K562 (cell line): Measurements from ENCODE around the gene NAGLU.

ENCODE experiments used
- BRD4 ChIP-seq: fragments of 200-600 bp; sonication (generic); IDR thresholded peaks from 2 replicates; pipeline ENCODE4 v1.6.1; 2017; ENCODE audit warnings: inconsistent platforms
- EZH2 ChIP-seq: IDR thresholded peaks from 2 replicates; pipeline ENCODE4 v1.6.1; 2012; ENCODE audit warnings: low read depth, mild to moderate bottlenecking, inconsistent platforms, low read length, borderline replicate concordance
- FIP1L1 ChIP-seq: fragments of 200-400 bp; formaldehyde crosslinking; IDR thresholded peaks from 2 replicates; pipeline ENCODE4 v1.6.1; 2018; ENCODE audit warnings: mild to moderate bottlenecking, low read depth, low read length; ENCODE audit not compliant: poor library complexity, severe bottlenecking
- JUN ChIP-seq, 2 experiments: sonication (generic) in 1 of 2; formaldehyde crosslinking in 1 of 2; IDR thresholded peaks; 2 replicates each; pipeline versions ENCODE4 v1.6.1 to v1.8.0; 2012 to 2022; ENCODE audit warnings: borderline replicate concordance in 2 of 2, mild to moderate bottlenecking in 2 of 2, improper control_type of control experiment in 1 of 2, low read depth in 1 of 2, low read length in 1 of 2, missing genetic modification reagents in 1 of 2
- NBN ChIP-seq: fragments of 450-650 bp; IDR thresholded peaks from 2 replicates; pipeline ENCODE4 v1.6.1; 2016; ENCODE audit warnings: low read depth, mild to moderate bottlenecking
- NFE2L1 ChIP-seq: fragments of 450-650 bp; IDR thresholded peaks from 2 replicates; pipeline ENCODE4 v1.6.1; 2016; ENCODE audit warnings: missing genetic modification characterization, low read depth, mild to moderate bottlenecking, missing compliant biosample characterization, moderate library complexity, borderline replicate concordance
- TAF1 ChIP-seq: IDR thresholded peaks from 2 replicates; pipeline ENCODE4 v1.6.1; 2011; ENCODE audit warnings: mild to moderate bottlenecking, low read length, moderate library complexity; ENCODE audit not compliant: insufficient read depth, control insufficient read depth, severe bottlenecking; ENCODE audit errors: extremely low read depth
- TEAD4 ChIP-seq, 2 experiments: sonication (generic) in 1 of 2; formaldehyde crosslinking in 1 of 2; IDR thresholded peaks; 2 replicates each; pipeline versions ENCODE4 v1.6.1 to v1.8.0; 2012 to 2022; ENCODE audit warnings: borderline replicate concordance in 1 of 2, inconsistent platforms in 1 of 2, low read length in 1 of 2, mild to moderate bottlenecking in 1 of 2, missing genetic modification reagents in 1 of 2
- YY1 ChIP-seq, 3 experiments: IDR thresholded peaks; 2 replicates each; pipeline ENCODE4 v1.6.1; 2011; ENCODE audit warnings: low read length in 2 of 3, mild to moderate bottlenecking in 2 of 3, moderate library complexity in 2 of 3, borderline replicate concordance in 1 of 3, control low read depth in 1 of 3, low read depth in 1 of 3; ENCODE audit not compliant: insufficient read depth in 3 of 3, insufficient replicate concordance in 2 of 3, control insufficient read depth in 1 of 3, insufficient read length in 1 of 3; ENCODE audit errors: extremely low read depth in 1 of 3
- ZBTB7A ChIP-seq: IDR thresholded peaks from 2 replicates; pipeline ENCODE4 v1.6.1; 2011; ENCODE audit warnings: low read depth, mild to moderate bottlenecking, low read length, moderate library complexity, borderline replicate concordance; ENCODE audit not compliant: control insufficient read depth
- ZNF398 ChIP-seq: fragments of 250-450 bp; sonication (Bioruptor Pico); IDR thresholded peaks from 2 replicates; pipeline ENCODE4 v1.8.0; 2021; ENCODE audit warnings: moderate library complexity, mild to moderate bottlenecking, inconsistent platforms
- TF ChIP-seq, protein P1 (sequence below): sonication (generic); formaldehyde crosslinking; IDR thresholded peaks from 2 replicates; pipeline ENCODE4 v1.8.0; 2023; ENCODE audit warnings: mild to moderate bottlenecking, missing genetic modification reagents

- TF ChIP-seq JUN (IDR thresholded peaks at IDR 0.05; ENCODE audit: borderline replicate concordance, low read depth, low read length) (peak; percentile 16; the same call in 1 of the 2 replicates), JUN (CRISPR knock-in tag; IDR thresholded peaks at IDR 0.05; ENCODE audit: borderline replicate concordance) (no peak), TAF1 (peak; percentile 23), EZH2 (no peak), FIP1L1 (no peak), NFE2L1 (no peak), NBN (peak; percentile 51; the same call in 1 of the 2 replicates), ZNF398 (CRISPR knock-in tag) (no peak), YY1 (IDR thresholded peaks at IDR 0.05; ENCODE audit: borderline replicate concordance in 1 of 3, control insufficient read depth in 1 of 3, extremely low read depth in 1 of 3, insufficient read depth in 3 of 3, insufficient read length in 1 of 3, insufficient replicate concordance in 2 of 3, low read depth in 1 of 3, low read length in 2 of 3) (peak in 2 of 3 experiments; percentile 43 to 48), BRD4 (no peak), ZBTB7A (no peak), TEAD4 (IDR thresholded peaks at IDR 0.05; ENCODE audit: low read length) (no peak), TEAD4 (CRISPR knock-in tag; IDR thresholded peaks at IDR 0.05; ENCODE audit: borderline replicate concordance) (no peak)
- TF ChIP-seq, protein P1, sequence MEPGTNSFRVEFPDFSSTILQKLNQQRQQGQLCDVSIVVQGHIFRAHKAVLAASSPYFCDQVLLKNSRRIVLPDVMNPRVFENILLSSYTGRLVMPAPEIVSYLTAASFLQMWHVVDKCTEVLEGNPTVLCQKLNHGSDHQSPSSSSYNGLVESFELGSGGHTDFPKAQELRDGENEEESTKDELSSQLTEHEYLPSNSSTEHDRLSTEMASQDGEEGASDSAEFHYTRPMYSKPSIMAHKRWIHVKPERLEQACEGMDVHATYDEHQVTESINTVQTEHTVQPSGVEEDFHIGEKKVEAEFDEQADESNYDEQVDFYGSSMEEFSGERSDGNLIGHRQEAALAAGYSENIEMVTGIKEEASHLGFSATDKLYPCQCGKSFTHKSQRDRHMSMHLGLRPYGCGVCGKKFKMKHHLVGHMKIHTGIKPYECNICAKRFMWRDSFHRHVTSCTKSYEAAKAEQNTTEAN = no peak
Measured at GRCh38 chr17:42553161-42553818, 17.2 kb downstream of the NAGLU start.
